NCI-H748 (cell line): ENCODE measurements around the gene ALDH8A1.

Experiments used
- DNase-seq: peaks from one replicate; lab custom pipeline; 2025; ENCODE audit not compliant: unreplicated experiment; lab: John Stamatoyannopoulos, UW

The ALDH8A1 gene, protein sequence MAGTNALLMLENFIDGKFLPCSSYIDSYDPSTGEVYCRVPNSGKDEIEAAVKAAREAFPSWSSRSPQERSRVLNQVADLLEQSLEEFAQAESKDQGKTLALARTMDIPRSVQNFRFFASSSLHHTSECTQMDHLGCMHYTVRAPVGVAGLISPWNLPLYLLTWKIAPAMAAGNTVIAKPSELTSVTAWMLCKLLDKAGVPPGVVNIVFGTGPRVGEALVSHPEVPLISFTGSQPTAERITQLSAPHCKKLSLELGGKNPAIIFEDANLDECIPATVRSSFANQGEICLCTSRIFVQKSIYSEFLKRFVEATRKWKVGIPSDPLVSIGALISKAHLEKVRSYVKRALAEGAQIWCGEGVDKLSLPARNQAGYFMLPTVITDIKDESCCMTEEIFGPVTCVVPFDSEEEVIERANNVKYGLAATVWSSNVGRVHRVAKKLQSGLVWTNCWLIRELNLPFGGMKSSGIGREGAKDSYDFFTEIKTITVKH

DNA sequence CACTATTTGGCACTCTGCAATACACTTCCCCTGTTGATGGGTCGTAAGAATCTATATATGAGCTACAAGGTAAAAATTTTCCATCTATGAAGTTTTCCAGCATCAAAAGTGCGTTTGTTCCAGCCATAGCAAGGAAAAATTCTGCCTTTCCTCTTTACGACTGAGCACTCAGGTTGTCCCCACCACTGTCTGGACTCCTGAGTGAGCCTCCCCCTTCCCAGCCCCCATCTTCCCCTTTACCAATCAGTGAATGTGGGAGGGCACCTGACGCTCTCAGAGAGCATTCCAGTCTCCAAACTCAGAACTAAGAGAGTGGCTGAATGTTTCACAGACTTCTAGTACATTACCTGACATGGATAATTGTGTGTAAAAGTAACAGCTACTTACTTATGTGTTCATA is at the start of gene ALDH8A1:
Gene ALDH8A1, minus strand, starts transcription at position 175 of the 400 bp plus-strand sequence. Its CDS starts 48 bp downstream, at position 127.
- no peak for DNase-seq

DNA sequence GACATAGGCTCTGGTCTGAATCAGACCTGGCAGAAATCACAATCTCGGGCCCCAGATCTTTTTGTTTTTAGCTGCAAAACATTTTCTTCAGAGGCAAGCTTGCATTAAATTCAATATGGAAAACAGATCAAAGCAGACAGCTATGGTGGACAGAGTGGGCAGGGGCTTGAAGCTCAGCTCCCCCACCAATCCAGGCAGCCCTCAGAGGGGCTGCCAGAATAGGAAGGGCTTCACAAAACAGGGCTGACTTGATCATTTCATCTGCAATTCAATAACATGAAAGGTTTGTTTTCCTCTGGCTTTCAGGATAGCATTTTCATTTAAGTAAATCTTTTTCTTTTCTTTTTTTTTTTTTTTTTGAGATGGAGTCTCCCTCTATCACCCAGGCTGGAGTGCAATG is 49.2 kb upstream of the ALDH8A1 start:
- DNase-seq, result no peak

DNA sequence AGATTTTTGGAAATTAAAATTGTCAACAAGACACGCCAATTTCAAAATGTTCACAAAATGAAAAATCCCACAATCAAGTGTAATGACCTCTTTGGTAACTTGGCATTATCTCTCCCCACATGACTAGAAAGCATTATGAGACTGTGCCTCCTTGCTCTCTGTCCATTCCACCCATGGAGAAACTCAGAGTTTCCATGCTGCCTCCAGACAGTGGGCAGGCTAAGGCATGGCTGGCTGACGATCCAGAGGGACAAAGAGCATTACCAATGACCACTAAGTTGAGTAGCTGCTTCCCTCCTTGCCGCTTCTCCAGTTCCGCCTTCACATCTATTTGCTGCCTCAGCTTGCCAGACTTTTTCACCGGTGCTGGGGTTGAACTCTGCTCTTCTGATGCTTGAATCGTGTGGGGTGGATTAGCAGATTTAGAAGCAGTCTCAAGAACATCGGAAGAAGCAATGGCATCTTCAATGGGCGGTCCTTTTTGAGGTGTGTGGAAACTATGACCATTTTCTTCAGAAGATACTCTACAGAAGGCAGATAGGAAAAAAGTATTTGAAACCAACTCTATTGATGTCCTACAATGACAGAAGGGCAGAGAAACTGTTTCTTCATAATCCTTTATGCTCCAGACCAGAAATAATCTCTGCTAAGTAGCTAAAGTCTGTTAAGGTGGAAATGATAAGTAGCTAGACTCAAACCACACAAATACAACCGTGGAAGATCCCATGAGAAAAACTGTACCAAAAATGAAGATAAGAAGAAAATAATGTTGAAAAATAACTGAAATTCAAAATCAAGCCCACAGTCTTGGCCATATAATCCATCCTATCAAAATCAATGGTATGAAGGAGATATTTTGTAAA is 47.5 kb upstream of the ALDH8A1 start:
- no peak for DNase-seq

DNA sequence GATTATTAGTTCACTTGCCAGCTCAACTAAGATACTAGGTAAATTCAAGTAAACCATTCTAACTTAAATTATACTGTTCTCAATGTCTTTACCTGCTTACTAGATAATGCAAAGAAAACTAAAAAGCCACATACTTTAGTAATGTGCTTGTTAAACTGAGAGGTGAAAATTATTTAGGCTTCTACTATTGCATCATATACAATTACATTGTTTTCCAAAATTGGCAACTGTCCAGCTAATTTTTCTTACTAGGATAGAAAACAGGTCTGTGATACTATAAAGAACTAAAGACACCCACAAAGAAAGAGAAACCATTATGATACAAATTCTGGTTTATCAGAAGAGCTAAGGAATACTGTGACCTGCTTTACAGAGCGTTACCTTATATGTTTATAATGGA is 45.6 kb upstream of the ALDH8A1 start:
- DNase-seq, result no peak

DNA sequence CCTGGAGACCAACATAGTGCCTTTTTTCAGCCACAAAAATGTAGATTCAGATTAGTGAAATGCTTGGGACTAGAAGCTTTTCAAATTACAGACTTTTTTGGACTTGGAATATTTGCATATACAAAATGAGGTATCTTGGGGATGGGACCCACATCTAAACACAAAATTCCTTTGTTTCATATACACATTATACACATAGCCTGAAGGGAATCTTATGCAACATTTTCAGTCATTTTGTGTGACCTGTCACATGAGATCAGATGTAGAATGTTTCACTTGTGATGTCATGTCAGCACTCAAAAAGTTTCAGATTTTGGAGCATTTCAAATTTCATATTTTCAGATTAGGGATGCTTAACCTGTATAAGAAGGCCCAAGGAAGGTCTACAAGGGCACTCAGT is 44.5 kb upstream of the ALDH8A1 start:
- no peak for DNase-seq

DNA sequence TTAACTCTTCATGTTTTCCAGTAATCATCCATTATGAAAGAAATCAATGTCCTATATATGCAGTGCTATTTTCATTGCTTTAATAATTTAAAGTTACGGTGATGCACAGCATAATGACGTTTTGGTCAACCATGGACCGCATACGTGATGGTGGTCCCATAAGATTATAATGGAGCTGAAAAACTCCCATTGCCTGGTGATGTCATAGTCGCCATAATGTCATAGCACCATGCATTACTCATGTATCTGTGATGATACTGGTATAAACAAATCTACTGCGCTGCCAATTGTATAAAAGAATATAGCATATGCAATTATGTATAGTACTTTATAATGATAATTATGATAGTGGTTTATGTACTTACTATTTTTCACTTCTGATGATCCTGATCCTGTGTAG is 42.3 kb upstream of the ALDH8A1 start:
- no peak for DNase-seq

DNA sequence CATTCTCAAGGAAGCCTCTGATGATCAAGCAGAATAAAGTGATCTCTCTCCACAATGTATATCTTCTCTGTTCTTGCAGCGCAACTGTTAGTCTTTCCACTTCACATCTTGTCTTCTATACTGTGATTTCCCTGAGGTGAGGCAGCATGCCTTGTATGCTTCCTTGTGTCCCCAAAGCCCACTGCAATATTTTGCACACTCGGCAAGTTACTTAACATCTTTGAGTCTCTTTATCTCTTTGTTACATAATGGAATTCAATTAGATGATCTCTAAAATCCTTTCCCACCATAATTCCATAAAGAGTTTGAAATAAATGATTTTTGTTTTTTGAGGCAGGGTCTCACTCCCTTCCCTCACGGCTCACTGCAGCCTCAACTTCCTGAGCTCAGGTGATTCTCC is 40.4 kb upstream of the ALDH8A1 start:
- DNase-seq, result no peak

DNA sequence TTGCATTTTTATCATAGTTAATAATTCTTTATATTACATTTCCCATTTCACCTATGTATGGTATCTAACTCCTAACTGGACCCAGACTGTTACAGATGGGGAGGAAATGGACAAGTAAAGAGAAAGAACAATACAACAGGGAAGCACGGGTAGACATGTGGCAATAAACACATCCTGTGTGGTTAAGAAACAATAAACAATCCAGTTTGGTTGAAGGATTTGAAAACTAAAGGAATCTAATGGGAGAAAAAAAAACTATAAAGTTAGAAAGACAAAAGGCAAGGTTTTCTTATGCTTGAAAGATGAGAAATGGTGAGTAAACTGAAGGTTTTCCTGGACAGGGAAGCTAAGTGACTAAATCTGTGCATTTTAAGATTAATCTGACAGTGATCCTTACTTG is 34.9 kb upstream of the ALDH8A1 start:
- DNase-seq, result no peak

DNA sequence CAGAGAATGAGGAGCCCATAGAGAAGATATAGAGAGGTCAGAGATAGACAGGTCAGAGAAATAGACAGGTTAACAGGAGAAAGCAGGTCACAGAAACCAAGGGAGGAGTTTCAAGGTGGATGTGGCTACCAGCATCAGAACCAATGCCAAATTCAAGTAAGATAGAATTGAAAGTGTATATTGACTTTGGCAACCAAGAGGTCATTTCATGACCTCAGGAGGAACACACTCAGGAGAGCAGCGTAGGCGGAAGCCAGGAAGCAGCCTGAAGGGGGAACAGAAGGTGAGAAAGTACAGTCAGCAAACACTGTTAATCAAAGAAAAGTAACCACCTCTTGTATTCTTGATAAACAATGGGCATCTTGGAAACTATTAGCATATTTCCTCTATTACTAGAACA is 33.9 kb upstream of the ALDH8A1 start:
- no peak for DNase-seq

DNA sequence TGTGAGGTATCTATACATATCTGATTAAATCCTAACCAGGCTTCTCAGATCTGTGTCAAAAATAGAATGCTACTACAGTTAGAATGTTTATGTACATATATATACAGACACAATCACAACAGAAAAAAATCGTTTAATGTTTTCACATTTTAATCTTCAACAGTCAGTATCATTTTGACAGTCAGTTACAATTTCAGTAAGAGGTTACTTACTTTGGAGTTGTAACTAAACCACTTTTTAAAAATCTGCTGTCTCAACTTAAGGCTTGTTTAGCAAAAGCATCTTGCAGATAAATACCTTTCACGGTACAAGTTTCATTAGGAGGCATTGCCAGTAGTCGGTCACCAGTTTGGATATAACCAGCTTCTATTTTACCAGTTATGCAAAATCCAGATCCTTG is 32.3 kb upstream of the ALDH8A1 start:
- no peak for DNase-seq

DNA sequence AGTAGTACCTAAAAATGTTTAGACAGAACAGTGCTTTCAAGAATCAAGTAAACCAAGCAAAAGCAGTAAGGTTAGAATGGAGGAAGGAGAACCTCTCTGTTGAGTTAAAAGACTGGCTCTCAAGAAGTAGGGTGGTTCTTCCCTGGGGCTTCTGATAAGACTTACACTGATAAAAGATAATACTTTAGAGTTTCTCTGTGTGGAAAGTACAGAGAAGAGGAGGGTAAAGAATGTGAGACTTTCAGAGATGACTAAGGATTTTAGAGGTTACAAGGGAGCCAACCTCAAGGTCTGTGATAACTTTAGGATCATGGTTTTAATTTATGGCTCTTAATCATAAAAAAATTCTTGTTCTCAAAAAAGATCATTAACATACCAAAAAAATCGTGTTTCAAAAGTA is 30.9 kb upstream of the ALDH8A1 start:
- no peak for DNase-seq

DNA sequence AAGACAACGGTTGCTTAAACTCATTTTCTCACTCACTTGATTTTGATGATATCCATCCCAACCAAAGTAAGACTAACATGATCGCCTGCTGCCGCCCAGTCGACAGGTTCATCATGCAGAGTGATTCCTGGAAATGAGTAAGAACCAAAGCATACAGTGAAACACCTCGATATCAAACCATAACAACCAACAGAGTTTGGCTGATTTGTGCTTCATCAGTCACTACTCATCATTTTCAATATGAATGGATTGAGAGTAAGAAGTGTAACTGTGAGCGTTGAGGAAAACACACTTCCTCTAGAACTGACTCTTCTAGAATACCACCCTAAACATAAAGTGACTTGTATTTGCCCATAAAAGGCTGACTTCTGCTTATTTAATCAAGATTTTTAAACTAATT is 29.2 kb upstream of the ALDH8A1 start:
- DNase-seq, result no peak

DNA sequence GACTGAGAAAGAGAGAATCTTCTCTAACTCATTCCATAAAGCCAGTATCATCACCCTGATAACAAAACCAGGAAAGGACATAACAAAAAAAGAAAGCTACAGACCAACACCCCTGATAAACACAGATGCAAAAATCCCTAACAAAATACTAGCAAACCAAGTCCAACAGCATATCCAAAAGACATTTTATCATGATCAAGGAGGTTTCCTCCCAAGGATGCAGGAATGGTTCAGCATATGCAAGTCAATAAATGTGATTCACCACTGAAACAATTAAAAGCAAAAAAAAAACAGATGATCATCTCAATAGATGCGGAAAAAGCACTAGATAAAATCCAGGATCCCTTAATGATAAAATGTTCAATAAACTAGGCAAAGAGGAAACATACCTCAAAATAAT is 24.5 kb upstream of the ALDH8A1 start:
- DNase-seq, result no peak

DNA sequence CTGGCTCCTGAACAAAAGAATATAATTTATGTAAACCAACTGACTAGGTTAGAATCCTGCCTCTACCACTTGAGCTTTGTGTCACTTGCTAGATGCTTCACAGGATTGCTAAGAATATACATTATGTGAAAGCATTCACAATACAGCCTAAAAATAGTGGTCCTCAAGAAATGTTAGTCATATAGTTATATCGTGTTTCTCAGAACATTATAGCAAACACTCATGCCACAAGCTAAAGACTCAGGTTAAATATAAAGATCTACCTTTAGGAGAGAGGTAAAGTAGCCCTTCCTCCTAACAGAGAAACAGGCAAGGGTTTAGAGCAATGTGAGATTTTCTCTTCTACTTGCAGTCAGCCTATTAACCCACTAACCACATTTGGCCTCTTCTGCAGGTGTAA is 17.8 kb upstream of the ALDH8A1 start:
- no peak for DNase-seq

DNA sequence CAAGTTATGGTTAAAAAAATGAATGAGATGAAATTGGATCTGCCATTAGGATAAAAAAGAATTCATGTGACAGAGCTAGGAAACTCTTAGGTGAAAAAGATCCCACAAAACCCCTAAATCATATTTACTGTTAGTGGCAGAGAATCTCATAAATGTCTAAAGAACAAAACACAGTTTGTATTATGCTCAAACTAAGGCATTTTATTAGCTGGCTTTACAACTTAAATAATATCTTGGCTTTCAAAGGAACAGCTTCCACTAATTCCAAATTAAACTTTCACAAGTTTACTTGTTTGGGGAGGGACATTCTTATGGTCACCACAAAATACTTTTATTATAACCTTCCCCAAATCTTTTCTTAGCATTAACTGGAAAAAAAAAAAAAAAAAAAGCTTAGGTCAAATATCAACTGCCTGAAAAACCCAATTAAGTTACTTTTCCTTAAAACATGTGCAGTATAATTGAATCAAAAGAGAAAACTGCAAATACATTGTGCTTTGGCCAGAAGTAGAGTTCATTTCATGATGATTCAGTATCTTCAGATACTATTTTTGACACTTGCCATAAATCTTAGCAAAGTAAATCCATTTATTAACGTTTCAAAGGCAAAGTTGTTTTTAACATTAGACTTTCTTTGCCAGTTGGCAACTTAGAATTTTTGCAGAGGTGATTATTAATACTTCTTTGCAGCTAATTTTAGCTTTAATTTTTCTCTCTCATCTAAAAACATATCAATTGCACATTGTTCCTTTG is 14.7 kb upstream of the ALDH8A1 start:
- DNase-seq, result no peak

DNA sequence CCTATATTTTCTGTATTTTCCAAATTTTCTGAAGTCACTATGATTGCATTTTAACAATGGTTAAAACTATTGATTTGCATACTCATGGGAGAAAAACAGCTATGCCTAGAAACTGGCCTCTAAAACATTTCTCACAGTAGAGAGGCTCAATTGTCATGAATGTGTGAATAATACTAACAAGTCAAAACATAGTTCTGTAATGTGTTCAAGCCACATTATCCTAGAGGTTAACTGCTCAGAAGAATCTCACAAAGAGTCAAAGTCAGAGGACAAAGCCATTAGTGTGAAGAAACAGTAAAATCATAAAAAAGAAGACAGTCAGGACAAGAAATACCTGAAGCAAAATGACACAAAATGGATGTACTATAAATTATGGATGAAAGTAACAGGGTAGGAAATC is 12.5 kb upstream of the ALDH8A1 start:
- no peak for DNase-seq

DNA sequence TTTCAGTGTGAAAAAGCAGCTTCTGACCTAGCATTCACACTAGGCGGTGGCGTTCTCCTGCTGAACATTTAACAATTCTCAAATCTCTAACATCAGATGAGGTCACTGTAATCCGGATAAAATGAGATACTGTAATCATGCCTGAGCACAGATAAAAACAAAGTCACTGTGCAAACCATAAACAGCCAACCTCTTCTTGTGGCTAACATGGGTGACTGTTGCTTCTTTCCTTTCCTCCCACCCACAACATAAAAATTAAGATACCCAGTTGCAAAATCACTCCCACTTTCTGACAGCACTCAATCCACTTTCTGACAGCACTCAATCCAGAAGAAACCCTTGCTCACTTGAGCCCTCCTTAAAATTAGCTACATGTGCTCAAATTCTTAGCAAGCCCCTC is 11.5 kb upstream of the ALDH8A1 start:
- DNase-seq, result no peak

DNA sequence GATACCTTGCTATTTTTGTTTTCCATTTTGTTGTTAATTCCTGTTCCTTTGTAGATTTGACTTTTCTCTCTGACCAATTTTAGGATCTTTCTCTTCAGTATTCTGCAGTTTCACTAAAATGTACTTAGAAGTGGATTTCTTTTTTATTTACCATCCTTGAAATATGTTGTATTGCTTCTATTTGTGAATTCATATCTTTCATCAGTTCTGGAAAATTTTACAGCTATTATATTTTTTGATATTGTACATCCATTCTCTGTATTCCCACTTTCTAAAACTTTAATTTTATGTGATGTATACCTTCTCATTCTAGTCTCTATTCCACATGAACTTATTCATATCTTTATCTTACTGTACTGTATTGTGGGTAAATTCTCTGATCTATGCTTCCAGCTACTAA is 9.7 kb upstream of the ALDH8A1 start:
- no peak for DNase-seq

DNA sequence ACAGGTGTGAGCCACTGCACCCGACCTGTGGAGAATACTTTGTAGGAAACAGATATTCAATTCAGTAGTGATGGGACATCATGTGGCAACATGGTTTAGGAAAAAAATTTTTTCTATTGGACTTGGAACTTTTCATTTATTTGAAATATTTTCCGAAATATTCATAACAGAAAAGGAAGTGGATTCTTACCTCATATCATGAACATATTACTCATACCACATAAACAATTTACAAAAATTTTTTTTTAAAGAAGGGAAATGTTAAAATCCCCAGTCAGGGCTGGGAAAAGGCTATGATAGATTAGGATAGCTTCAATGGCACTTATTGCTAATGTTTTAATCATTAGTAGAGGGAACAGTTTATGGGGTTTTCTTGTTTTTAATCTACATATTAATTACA is 6.8 kb upstream of the ALDH8A1 start:
- no peak for DNase-seq

DNA sequence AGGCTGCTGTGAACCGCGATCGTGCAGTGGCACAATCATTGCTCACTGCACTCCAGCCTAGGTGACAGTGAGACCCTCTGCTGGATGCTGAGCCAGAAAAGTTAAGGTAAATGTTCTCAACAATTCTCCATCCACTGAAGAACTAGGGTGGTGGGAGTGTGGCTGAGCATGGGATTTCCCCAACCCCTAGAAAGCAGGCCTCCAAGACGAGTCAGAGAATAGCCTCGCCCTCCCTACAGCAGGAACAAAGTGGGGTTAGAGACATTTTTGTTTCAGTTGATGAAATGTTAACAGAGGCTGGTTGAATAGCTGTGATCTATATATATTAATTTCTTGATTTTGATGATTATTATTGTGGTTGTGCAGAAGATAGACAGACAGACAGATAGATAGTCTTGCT is 6.1 kb upstream of the ALDH8A1 start:
- no peak for DNase-seq

DNA sequence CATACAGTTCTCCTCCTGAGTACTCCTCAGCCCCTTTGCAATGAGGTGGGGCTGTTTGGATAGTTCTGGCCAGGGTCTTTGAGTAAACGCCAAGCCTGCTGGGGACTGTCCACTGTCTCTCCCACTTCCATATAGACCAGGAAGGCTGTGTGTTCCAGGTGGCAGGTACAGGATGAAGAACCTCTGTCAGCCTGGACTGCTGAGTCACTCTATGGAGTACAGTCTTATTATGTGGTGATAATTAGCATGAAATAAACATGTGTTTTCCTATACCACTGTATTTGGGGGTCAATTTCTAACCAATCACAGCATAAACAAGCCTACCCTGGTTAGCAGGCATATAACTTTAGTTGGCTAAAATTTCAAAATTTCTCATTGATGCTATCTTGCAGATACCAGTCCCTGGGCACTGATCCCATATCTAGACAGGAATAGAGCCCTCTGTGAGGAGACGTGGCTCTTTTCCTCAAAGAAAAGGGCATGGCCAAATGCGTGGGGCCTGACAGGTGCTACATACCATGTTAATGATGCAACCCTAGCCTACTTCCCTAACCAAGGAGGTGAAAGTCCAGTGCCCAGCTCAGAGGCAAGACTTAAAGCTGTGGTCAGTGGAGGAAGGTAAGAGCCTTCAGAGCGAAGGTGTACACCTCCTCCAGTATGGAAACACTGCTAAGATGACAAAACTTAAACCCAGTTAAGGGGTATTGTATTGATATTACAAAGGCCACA is 4.5 kb upstream of the ALDH8A1 start:
- DNase-seq, result no peak
